GM23338 (cell line): ENCODE results near the gene CENPN. TPM values are rescaled to one million over a fixed set of nuclear protein-coding genes. Genes with fewer than 3 reads are reported as not detected.

Experiments used
- ATAC-seq: fragments of 200-7000 bp; cut with Tn5 transposase; 3 replicates; pipeline ENCODE4 v1.9.1; 2020
- DNase-seq: peaks from one replicate; pipeline ENCODE4 v3.0.0-alpha.2; 2015; ENCODE audit warnings: low spot score
- H2AFZ ChIP-seq: fragments of 200-600 bp; sonication (generic); 2 replicates; pipeline ENCODE4 v1.8.0; 2016; ENCODE audit warnings: antibody characterized with exemption, mild to moderate bottlenecking, moderate library complexity
- H3F3A ChIP-seq: fragments of 200-600 bp; sonication (generic); replicated peaks from 2 replicates; pipeline ENCODE4 v1.8.0; 2017; ENCODE audit warnings: antibody characterized with exemption, mixed run types, low read depth
- H3K27ac ChIP-seq: fragments of 200-600 bp; sonication (generic); 2 replicates; pipeline ENCODE4 v1.6.1; 2016; ENCODE audit warnings: low read depth
- H3K27me3 ChIP-seq: fragments of 200-600 bp; sonication (generic); 2 replicates; pipeline ENCODE4 v1.8.0; 2016; ENCODE audit warnings: mild to moderate bottlenecking, mixed run types, moderate library complexity; ENCODE audit not compliant: insufficient read depth
- H3K36me3 ChIP-seq: fragments of 200-600 bp; sonication (generic); 2 replicates; pipeline ENCODE4 v1.8.0; 2016; ENCODE audit warnings: mild to moderate bottlenecking; ENCODE audit not compliant: insufficient read depth
- H3K4me1 ChIP-seq: fragments of 200-600 bp; sonication (generic); 2 replicates; pipeline ENCODE4 v1.8.0; 2016; ENCODE audit warnings: mild to moderate bottlenecking, moderate library complexity; ENCODE audit not compliant: insufficient read depth
- H3K4me2 ChIP-seq: fragments of 200-600 bp; sonication (generic); 2 replicates; pipeline ENCODE4 v1.7.1; 2017; ENCODE audit warnings: mixed run types
- H3K4me3 ChIP-seq: fragments of 200-600 bp; sonication (generic); 2 replicates; pipeline ENCODE4 v1.6.1; 2016; ENCODE audit warnings: mixed run types
- H3K79me2 ChIP-seq: fragments of 200-600 bp; sonication (generic); replicated peaks from 2 replicates; pipeline ENCODE4 v1.8.0; 2017; ENCODE audit warnings: mild to moderate bottlenecking; ENCODE audit not compliant: insufficient read depth
- H3K9me2 ChIP-seq: fragments of 200-600 bp; sonication (generic); 2 replicates; pipeline ENCODE4 v1.8.0; 2017; ENCODE audit not compliant: insufficient read depth
- H4K20me1 ChIP-seq: fragments of 200-600 bp; sonication (generic); replicated peaks from 2 replicates; pipeline ENCODE4 v1.8.0; 2017; ENCODE audit warnings: mild to moderate bottlenecking; ENCODE audit not compliant: insufficient read depth
- H3K27ac Mint-ChIP-seq: 2 replicates; pipeline ENCODE4 v1.8.0; 2020; ENCODE audit warnings: inconsistent platforms, mild to moderate bottlenecking, moderate library complexity, mixed read lengths
- H3K27me3 Mint-ChIP-seq: 3 replicates; pipeline ENCODE4 v1.8.0; 2022; ENCODE audit warnings: low read depth, mild to moderate bottlenecking, moderate library complexity, mixed read lengths, inconsistent platforms; ENCODE audit not compliant: insufficient read depth, poor library complexity
- H3K36me3 Mint-ChIP-seq: 3 replicates; pipeline ENCODE4 v1.8.0; 2021; ENCODE audit warnings: low read depth, mild to moderate bottlenecking, inconsistent platforms, moderate library complexity, mixed read lengths
- H3K4me1 Mint-ChIP-seq: 3 replicates; pipeline ENCODE4 v1.8.0; 2020; ENCODE audit warnings: mild to moderate bottlenecking, inconsistent platforms, mixed read lengths
- H3K4me3 Mint-ChIP-seq: 3 replicates; pipeline ENCODE4 v1.8.0; 2021; ENCODE audit warnings: moderate library complexity, mild to moderate bottlenecking, inconsistent platforms, mixed read lengths
- H3K9me3 Mint-ChIP-seq: 3 replicates; pipeline ENCODE4 v1.8.0; 2020; ENCODE audit warnings: moderate library complexity, mild to moderate bottlenecking, inconsistent platforms, mixed read lengths
- CREB1 ChIP-seq: fragments of 250-450 bp; sonication (Bioruptor Pico); IDR thresholded peaks from 2 replicates; pipeline ENCODE4 v1.5.0; 2020; ENCODE audit warnings: low read depth, mild to moderate bottlenecking, moderate library complexity
- EZH2 ChIP-seq: fragments of 200-600 bp; sonication (generic); IDR thresholded peaks from one replicate; pipeline ENCODE4 v1.8.0; 2017; ENCODE audit warnings: antibody characterized with exemption, mild to moderate bottlenecking, low read depth; ENCODE audit not compliant: unreplicated experiment
- EZH2phosphoT487 ChIP-seq: fragments of 200-600 bp; sonication (generic); IDR thresholded peaks from one replicate; pipeline ENCODE4 v1.8.1; 2018; ENCODE audit warnings: antibody characterized with exemption; ENCODE audit not compliant: unreplicated experiment
- POLR2AphosphoS5 ChIP-seq: IDR thresholded peaks from 2 replicates; pipeline ENCODE4 v1.6.1; 2016; ENCODE audit warnings: antibody characterized with exemption, low read depth
- ZNF114 ChIP-seq: fragments of 250-450 bp; sonication (Bioruptor Pico); IDR thresholded peaks from 2 replicates; pipeline ENCODE4 v1.5.0; 2020; ENCODE audit warnings: mild to moderate bottlenecking, moderate library complexity
- ZNF331 ChIP-seq: fragments of 250-450 bp; sonication (Bioruptor Pico); IDR thresholded peaks from 2 replicates; pipeline ENCODE4 v1.5.0; 2020; ENCODE audit warnings: low read depth, mild to moderate bottlenecking, moderate library complexity
- polyA plus RNA-seq: library from polyadenylated mRNA; unstranded; fragments of >200 nt; fragmentation: Nextera tagmentation; extraction: Ambion mirVana; gene quantifications from 2 replicates; pipeline ENCODE4 v1.2.1, GENCODE V29; 2016
- total RNA-seq: library from RNA; depleted of rRNA; stranded (reverse); fragments of >200 nt; shearing (Covaris generic); gene quantifications from 2 replicates; pipeline ENCODE4 v1.2.3, GENCODE V29; 2014
- TF ChIP-seq, protein P1 (sequence below), 2 experiments: fragments of 200-600 bp in 1 of 2; sonication (generic) in 1 of 2; conservative IDR thresholded peaks; 2 replicates each; pipeline versions ENCODE4 v1.5.1 to v1.6.1; 2016 to 2017; ENCODE audit warnings: antibody characterized with exemption in 2 of 2, low read depth in 2 of 2, mild to moderate bottlenecking in 2 of 2, moderate library complexity in 1 of 2
- TF ChIP-seq, protein P2 (sequence below): IDR thresholded peaks from 2 replicates; pipeline ENCODE4 v1.6.1; 2016; ENCODE audit warnings: antibody characterized with exemption
- TF ChIP-seq, protein P3 (sequence below): IDR thresholded peaks from one replicate; pipeline ENCODE4 v1.6.1; 2018; ENCODE audit warnings: antibody characterized with exemption; ENCODE audit not compliant: unreplicated experiment
- TF ChIP-seq, protein P4 (sequence below): fragments of 250-450 bp; sonication (Bioruptor Pico); IDR thresholded peaks from 2 replicates; pipeline ENCODE4 v1.5.0; 2020; ENCODE audit warnings: mild to moderate bottlenecking, moderate library complexity

Gene CENPN
- total and polyA plus RNA-seq, 2 experiments from 2014 or later = 43.6 to 80.8 TPM

DNA sequence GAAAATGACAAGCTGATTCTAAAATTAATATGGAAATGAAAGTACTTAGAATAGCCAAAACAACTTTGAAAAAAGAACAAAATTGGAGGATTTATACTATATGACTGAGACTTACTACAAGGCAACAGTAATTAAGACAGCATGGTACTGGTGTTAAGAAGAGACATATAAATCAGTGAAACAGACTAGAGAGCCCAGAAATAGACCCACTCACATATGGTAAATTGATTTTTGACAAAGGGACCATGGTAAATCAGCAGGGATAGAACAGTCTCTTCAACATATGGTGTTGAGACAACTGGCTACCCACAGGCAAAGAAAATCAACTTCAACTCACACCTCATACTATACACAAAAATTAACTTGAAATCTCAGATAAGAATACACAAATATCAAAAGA is 13.2 kb upstream of the CENPN start (continued):
- TF ChIP-seq ZNF114 (CRISPR knock-in tag) = no peak
- TF ChIP-seq POLR2AphosphoS5 = no peak
- TF ChIP-seq, protein P1, sequence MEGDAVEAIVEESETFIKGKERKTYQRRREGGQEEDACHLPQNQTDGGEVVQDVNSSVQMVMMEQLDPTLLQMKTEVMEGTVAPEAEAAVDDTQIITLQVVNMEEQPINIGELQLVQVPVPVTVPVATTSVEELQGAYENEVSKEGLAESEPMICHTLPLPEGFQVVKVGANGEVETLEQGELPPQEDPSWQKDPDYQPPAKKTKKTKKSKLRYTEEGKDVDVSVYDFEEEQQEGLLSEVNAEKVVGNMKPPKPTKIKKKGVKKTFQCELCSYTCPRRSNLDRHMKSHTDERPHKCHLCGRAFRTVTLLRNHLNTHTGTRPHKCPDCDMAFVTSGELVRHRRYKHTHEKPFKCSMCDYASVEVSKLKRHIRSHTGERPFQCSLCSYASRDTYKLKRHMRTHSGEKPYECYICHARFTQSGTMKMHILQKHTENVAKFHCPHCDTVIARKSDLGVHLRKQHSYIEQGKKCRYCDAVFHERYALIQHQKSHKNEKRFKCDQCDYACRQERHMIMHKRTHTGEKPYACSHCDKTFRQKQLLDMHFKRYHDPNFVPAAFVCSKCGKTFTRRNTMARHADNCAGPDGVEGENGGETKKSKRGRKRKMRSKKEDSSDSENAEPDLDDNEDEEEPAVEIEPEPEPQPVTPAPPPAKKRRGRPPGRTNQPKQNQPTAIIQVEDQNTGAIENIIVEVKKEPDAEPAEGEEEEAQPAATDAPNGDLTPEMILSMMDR (conservative IDR thresholded peaks at IDR 0.05; ENCODE audit: low read depth in 2 of 2) = no peak
- no peak for TF ChIP-seq EZH2phosphoT487
- no peak for TF ChIP-seq EZH2

DNA sequence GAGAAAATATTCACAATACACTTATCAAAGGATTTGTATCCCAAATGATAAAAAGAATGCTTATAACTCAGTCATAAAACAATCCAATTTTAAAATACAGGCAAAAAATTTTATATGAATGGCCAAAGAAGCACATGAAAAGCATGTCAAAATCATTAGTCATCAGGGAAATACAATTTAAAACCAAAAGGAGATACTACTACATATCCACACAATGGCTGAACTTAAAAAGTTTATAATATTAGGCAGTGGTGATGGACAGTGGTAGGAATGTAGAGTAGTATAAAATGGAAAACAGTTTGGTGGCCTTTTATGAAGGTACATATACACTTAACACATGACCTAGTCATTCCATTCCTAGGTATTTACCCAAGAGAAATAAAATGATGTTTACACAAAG is 12.6 kb upstream of the CENPN start:
- Histone ChIP-seq H3K79me2 (peaks cover 86% of the 10 kb centered on the region), H3K27ac (no peak overlapping the region), H3F3A (no peaks in the 10 kb centered on the region), H3K9me2 (no peaks in the 10 kb centered on the region), H3K27me3 (no peaks in the 10 kb centered on the region), H3K4me3 (no peak overlapping the region), H4K20me1 (peaks cover 26% of the 10 kb centered on the region), H3K36me3 (no peaks in the 10 kb centered on the region), H3K4me1 (no peaks in the 10 kb centered on the region), H3K4me2 (no peak overlapping the region), H2AFZ (no peak overlapping the region)
- Mint-ChIP-seq H3K4me3 (no peak overlapping the region), H3K4me1 (no peaks in the 10 kb centered on the region; the same call in 2 of the 3 replicates), H3K27ac (no peak overlapping the region), H3K9me3 (no peaks in the 10 kb centered on the region), H3K27me3 (peaks cover 5% of the 10 kb centered on the region), H3K36me3 (peaks cover 4% of the 10 kb centered on the region; the same call in 1 of the 3 replicates)
- no peak for ATAC-seq
- DNase-seq = no peak
- TF ChIP-seq ZNF331 (CRISPR knock-in tag) (no peak), EZH2phosphoT487 (no peak), POLR2AphosphoS5 (no peak), ZNF114 (CRISPR knock-in tag) (no peak), CREB1 (no peak)
- TF ChIP-seq, protein P2, sequence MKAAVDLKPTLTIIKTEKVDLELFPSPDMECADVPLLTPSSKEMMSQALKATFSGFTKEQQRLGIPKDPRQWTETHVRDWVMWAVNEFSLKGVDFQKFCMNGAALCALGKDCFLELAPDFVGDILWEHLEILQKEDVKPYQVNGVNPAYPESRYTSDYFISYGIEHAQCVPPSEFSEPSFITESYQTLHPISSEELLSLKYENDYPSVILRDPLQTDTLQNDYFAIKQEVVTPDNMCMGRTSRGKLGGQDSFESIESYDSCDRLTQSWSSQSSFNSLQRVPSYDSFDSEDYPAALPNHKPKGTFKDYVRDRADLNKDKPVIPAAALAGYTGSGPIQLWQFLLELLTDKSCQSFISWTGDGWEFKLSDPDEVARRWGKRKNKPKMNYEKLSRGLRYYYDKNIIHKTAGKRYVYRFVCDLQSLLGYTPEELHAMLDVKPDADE = no peak
- TF ChIP-seq, protein P1 (conservative IDR thresholded peaks at IDR 0.05; ENCODE audit: low read depth in 2 of 2) = no peak
- TF ChIP-seq, protein P3, sequence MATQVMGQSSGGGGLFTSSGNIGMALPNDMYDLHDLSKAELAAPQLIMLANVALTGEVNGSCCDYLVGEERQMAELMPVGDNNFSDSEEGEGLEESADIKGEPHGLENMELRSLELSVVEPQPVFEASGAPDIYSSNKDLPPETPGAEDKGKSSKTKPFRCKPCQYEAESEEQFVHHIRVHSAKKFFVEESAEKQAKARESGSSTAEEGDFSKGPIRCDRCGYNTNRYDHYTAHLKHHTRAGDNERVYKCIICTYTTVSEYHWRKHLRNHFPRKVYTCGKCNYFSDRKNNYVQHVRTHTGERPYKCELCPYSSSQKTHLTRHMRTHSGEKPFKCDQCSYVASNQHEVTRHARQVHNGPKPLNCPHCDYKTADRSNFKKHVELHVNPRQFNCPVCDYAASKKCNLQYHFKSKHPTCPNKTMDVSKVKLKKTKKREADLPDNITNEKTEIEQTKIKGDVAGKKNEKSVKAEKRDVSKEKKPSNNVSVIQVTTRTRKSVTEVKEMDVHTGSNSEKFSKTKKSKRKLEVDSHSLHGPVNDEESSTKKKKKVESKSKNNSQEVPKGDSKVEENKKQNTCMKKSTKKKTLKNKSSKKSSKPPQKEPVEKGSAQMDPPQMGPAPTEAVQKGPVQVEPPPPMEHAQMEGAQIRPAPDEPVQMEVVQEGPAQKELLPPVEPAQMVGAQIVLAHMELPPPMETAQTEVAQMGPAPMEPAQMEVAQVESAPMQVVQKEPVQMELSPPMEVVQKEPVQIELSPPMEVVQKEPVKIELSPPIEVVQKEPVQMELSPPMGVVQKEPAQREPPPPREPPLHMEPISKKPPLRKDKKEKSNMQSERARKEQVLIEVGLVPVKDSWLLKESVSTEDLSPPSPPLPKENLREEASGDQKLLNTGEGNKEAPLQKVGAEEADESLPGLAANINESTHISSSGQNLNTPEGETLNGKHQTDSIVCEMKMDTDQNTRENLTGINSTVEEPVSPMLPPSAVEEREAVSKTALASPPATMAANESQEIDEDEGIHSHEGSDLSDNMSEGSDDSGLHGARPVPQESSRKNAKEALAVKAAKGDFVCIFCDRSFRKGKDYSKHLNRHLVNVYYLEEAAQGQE = no peak
- TF ChIP-seq, protein P4, sequence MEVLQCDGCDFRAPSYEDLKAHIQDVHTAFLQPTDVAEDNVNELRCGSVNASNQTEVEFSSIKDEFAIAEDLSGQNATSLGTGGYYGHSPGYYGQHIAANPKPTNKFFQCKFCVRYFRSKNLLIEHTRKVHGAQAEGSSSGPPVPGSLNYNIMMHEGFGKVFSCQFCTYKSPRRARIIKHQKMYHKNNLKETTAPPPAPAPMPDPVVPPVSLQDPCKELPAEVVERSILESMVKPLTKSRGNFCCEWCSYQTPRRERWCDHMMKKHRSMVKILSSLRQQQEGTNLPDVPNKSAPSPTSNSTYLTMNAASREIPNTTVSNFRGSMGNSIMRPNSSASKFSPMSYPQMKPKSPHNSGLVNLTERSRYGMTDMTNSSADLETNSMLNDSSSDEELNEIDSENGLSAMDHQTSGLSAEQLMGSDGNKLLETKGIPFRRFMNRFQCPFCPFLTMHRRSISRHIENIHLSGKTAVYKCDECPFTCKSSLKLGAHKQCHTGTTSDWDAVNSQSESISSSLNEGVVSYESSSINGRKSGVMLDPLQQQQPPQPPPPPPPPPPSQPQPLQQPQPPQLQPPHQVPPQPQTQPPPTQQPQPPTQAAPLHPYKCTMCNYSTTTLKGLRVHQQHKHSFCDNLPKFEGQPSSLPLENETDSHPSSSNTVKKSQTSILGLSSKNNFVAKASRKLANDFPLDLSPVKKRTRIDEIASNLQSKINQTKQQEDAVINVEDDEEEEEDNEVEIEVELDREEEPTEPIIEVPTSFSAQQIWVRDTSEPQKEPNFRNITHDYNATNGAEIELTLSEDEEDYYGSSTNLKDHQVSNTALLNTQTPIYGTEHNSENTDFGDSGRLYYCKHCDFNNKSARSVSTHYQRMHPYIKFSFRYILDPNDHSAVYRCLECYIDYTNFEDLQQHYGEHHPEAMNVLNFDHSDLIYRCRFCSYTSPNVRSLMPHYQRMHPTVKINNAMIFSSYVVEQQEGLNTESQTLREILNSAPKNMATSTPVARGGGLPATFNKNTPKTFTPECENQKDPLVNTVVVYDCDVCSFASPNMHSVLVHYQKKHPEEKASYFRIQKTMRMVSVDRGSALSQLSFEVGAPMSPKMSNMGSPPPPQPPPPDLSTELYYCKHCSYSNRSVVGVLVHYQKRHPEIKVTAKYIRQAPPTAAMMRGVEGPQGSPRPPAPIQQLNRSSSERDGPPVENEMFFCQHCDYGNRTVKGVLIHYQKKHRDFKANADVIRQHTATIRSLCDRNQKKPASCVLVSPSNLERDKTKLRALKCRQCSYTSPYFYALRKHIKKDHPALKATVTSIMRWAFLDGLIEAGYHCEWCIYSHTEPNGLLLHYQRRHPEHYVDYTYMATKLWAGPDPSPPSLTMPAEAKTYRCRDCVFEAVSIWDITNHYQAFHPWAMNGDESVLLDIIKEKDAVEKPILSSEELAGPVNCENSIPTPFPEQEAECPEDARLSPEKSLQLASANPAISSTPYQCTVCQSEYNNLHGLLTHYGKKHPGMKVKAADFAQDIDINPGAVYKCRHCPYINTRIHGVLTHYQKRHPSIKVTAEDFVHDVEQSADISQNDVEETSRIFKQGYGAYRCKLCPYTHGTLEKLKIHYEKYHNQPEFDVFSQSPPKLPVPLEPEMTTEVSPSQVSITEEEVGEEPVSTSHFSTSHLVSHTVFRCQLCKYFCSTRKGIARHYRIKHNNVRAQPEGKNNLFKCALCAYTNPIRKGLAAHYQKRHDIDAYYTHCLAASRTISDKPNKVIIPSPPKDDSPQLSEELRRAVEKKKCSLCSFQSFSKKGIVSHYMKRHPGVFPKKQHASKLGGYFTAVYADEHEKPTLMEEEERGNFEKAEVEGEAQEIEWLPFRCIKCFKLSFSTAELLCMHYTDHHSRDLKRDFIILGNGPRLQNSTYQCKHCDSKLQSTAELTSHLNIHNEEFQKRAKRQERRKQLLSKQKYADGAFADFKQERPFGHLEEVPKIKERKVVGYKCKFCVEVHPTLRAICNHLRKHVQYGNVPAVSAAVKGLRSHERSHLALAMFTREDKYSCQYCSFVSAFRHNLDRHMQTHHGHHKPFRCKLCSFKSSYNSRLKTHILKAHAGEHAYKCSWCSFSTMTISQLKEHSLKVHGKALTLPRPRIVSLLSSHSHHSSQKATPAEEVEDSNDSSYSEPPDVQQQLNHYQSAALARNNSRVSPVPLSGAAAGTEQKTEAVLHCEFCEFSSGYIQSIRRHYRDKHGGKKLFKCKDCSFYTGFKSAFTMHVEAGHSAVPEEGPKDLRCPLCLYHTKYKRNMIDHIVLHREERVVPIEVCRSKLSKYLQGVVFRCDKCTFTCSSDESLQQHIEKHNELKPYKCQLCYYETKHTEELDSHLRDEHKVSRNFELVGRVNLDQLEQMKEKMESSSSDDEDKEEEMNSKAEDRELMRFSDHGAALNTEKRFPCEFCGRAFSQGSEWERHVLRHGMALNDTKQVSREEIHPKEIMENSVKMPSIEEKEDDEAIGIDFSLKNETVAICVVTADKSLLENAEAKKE (CRISPR knock-in tag) = no peak
